Measurements from ENCODE around the gene PCDHA3. TPM values are rescaled to one million over a fixed set of nuclear protein-coding genes. Genes with fewer than 3 reads are reported as not detected.

The PCDHA3 gene
- total RNA-seq, 1 experiment from 2014 or later: not detected

GRCh38 chr5:140835622-140836510 lies 35.0 kb downstream of the PCDHA3 start:
- Histone ChIP-seq H3T11ph (ENCODE audit: low read length) (no peak overlapping the region), H3K23me2 (ENCODE audit: insufficient read length, low read depth, low read length, poor library complexity, severe bottlenecking) (no peaks in the 10 kb centered on the region), H3K18ac (ENCODE audit: insufficient read length, low read depth, low read length) (no peak overlapping the region), H3K9me3 (ENCODE audit: control insufficient read depth, low read depth, low read length) (no peaks in the 10 kb centered on the region), H3K23ac (ENCODE audit: insufficient read length, low read depth, low read length) (no peak overlapping the region), H3K79me2 (ENCODE audit: insufficient read depth, low read length) (no peaks in the 10 kb centered on the region), H3K4me2 (ENCODE audit: insufficient read depth, insufficient read length, low read length) (no peak overlapping the region), H3K4ac (ENCODE audit: low read depth, low read length) (no peak overlapping the region), H4K8ac (replicated peaks; ENCODE audit: insufficient read length, low read depth, low read length) (no peak overlapping the region), H2BK120ac (ENCODE audit: low read depth, low read length, poor library complexity, severe bottlenecking) (no peak overlapping the region), H4K91ac (ENCODE audit: insufficient read length, low read depth, low read length) (no peak overlapping the region), H2BK20ac (ENCODE audit: low read depth, low read length, poor library complexity, severe bottlenecking) (no peak overlapping the region), H3K27me3 (ENCODE audit: insufficient read depth, low read length) (no peaks in the 10 kb centered on the region), H2BK5ac (ENCODE audit: insufficient read length, low read length) (no peak overlapping the region), H4K20me1 (ENCODE audit: control insufficient read depth, insufficient read depth, insufficient read length) (no peaks in the 10 kb centered on the region), H2AFZ (ENCODE audit: low read length) (no peak overlapping the region), H3K4me1 (ENCODE audit: insufficient read depth, low read length) (no peaks in the 10 kb centered on the region), H3K27ac (ENCODE audit: insufficient read length, low read depth, low read length) (no peak overlapping the region), H2BK12ac (ENCODE audit: insufficient read length, low read depth, low read length) (no peak overlapping the region), H3K9ac (ENCODE audit: extremely low read depth, insufficient read length, low read length) (no peak overlapping the region), H3K56ac (ENCODE audit: insufficient read length, low read depth, low read length) (no peak overlapping the region), H2AK5ac (ENCODE audit: insufficient read length, low read length) (no peak overlapping the region), H3K14ac (ENCODE audit: insufficient read depth, low read length) (no peak overlapping the region), H3K79me1 (ENCODE audit: insufficient read depth, low read depth, low read length, poor library complexity, severe bottlenecking) (no peaks in the 10 kb centered on the region), H4K5ac (ENCODE audit: insufficient read length, low read depth, low read length) (no peak overlapping the region), H2BK15ac (ENCODE audit: low read depth, low read length) (no peak overlapping the region)
- no peak for TF ChIP-seq CTCF (conservative IDR thresholded peaks at IDR 0.05)
- H3K36me3 Mint-ChIP-seq (ENCODE audit: insufficient read depth in 1 of 3, low read depth in 3 of 3): peaks cover 14 to 31% (median 15%) of the 10 kb centered on the region in 3 experiments
- H3K27me3 Mint-ChIP-seq (ENCODE audit: low read depth): no peaks in the 10 kb centered on the region
- peaks cover 20 to 23% of the 10 kb centered on the region in 2 experiments for H3K9me3 Mint-ChIP-seq
- H3K4me1 Mint-ChIP-seq: peaks cover 0 to 4% of the 10 kb centered on the region in 2 experiments; a peak in 1 of 4 replicates
- no CpG with 5 or more reads among the region's 103 CpGs for WGBS (ENCODE audit: extremely low coverage, insufficient read length, low lambda C conversion rate)
- no peak overlapping the region for H3K4me3 Mint-ChIP-seq
- no peak for DNase-seq
- H3K27ac Mint-ChIP-seq: no peak overlapping the region
